H1 (cell line): ENCODE measurements around the gene LRRC18. TPM values are rescaled to one million over a fixed set of nuclear protein-coding genes. Genes with fewer than 3 reads are reported as not detected.

Source experiments
- CHD7 ChIP-seq: fragments of 300-600 bp; sonication (generic); IDR thresholded peaks from 2 replicates; pipeline ENCODE4 v1.7.1; 2012; ENCODE audit warnings: low read length, moderate library complexity, mild to moderate bottlenecking, inconsistent platforms; ENCODE audit not compliant: insufficient replicate concordance
- EP300 ChIP-seq, 2 experiments: IDR thresholded peaks; 1 replicate in 1 of 2; 2 replicates in 1 of 2; pipeline ENCODE4 v1.6.1; 2011 to 2012; ENCODE audit warnings: low read depth in 2 of 2, low read length in 2 of 2, mild to moderate bottlenecking in 2 of 2, borderline replicate concordance in 1 of 2, inconsistent platforms in 1 of 2, moderate library complexity in 1 of 2
- KDM4A ChIP-seq: IDR thresholded peaks from one replicate; pipeline ENCODE4 v1.7.1; 2012; ENCODE audit warnings: low read depth, mild to moderate bottlenecking, moderate library complexity, low read length, inconsistent platforms; ENCODE audit not compliant: severe bottlenecking
- SIN3A ChIP-seq, 2 experiments: IDR thresholded peaks in 1 of 2; conservative IDR thresholded peaks in 1 of 2; 2 replicates each; pipeline ENCODE4 v1.6.1; 2011 to 2012; ENCODE audit warnings: low read length in 2 of 2, improper control_type of control experiment in 1 of 2, low read depth in 1 of 2, mild to moderate bottlenecking in 1 of 2
- SIRT6 ChIP-seq: IDR thresholded peaks from one replicate; pipeline ENCODE4 v1.7.1; 2012; ENCODE audit warnings: low read length, inconsistent platforms
- polyA plus RNA-seq, 7 experiments: library from polyadenylated mRNA; depleted of rRNA in 3 of 7; stranded (reverse) in 5 of 7; unstranded in 2 of 7; fragments of >200 nt in 5 of 7; fragments of 200-250 nt in 2 of 7; gene quantifications; 1 replicate in 5 of 7; 2 replicates in 1 of 7; 4 replicates in 1 of 7; pipeline versions ENCODE4 v1.2.1 to v1.2.3, GENCODE V29; 2011 to 2013; ENCODE audit warnings: missing spikeins in 2 of 7, mixed read lengths in 2 of 7
- total RNA-seq: library from RNA; stranded (reverse); fragmentation: NEBNext Ultra II Directional; extraction: Animal tissue kit (Norgen Biotek cat#: 25700); gene quantifications from 2 replicates; pipeline ENCODE4 v1.2.1, GENCODE V29; 2021
- TF ChIP-seq, protein P1 (sequence below): IDR thresholded peaks from 2 replicates; pipeline ENCODE4 v1.6.1; 2011; ENCODE audit warnings: low read length, improper control_type of control experiment

The LRRC18 gene
- total and polyA plus RNA-seq, 2 of the 8 experiments (the other 6 are each of a cell fraction or from before 2014, with no cell fraction given): not detected

- TF ChIP-seq SIN3A (conservative IDR thresholded peaks at IDR 0.05 in 1 of 2, IDR thresholded peaks at IDR 0.05 in 1 of 2; ENCODE audit: low read depth in 1 of 2, low read length in 2 of 2): no peak
- TF ChIP-seq CHD7: no peak
- no peak for TF ChIP-seq SIRT6
- no peak for TF ChIP-seq KDM4A
- TF ChIP-seq EP300 (IDR thresholded peaks at IDR 0.05; ENCODE audit: borderline replicate concordance in 1 of 2, low read depth in 2 of 2, low read length in 2 of 2): no peak
- TF ChIP-seq, protein P1, sequence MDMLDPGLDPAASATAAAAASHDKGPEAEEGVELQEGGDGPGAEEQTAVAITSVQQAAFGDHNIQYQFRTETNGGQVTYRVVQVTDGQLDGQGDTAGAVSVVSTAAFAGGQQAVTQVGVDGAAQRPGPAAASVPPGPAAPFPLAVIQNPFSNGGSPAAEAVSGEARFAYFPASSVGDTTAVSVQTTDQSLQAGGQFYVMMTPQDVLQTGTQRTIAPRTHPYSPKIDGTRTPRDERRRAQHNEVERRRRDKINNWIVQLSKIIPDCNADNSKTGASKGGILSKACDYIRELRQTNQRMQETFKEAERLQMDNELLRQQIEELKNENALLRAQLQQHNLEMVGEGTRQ: no peak
Observed at GRCh38 chr10:48939790-48940325, at the start of gene LRRC18 (continued).
